Esophagus squamous epithelium (tissue), 5 donors: Measurements from ENCODE around the gene AAGAB. TPM values are rescaled to one million over a fixed set of nuclear protein-coding genes. Genes with fewer than 3 reads are reported as not detected.
A peak's percentile ranks its signal among the peaks of the same experiment; 100 is the strongest.

Experiments used
- DNase-seq: peaks from one replicate; lab custom pipeline; 2025; lab: John Stamatoyannopoulos, UW
- H3K27ac ChIP-seq, 4 donors: fragments of 200-600 bp; sonication (generic); one replicate each; pipeline ENCODE4 v1.5.1; 2016 to 2019; ENCODE audit warnings: mild to moderate bottlenecking in 1 of 4
- H3K27me3 ChIP-seq, 4 donors: fragments of 200-600 bp; sonication (generic); 1 replicate in 3 of 4; 2 replicates in 1 of 4; pipeline versions ENCODE4 v1.5.1 to v1.6.0; 2017 to 2021; ENCODE audit warnings: antibody characterized with exemption in 1 of 4
- H3K36me3 ChIP-seq, 3 donors: fragments of 200-600 bp; sonication (generic); one replicate each; pipeline ENCODE4 v1.5.1; 2016 to 2019
- H3K4me1 ChIP-seq, 3 donors: fragments of 200-600 bp; sonication (generic); one replicate each; pipeline ENCODE4 v1.5.1; 2017 to 2019
- H3K4me3 ChIP-seq, 4 donors: fragments of 200-600 bp; sonication (generic); 1 replicate in 3 of 4; 2 replicates in 1 of 4; pipeline ENCODE4 v1.5.1; 2016 to 2019; ENCODE audit warnings: mild to moderate bottlenecking in 2 of 4, moderate library complexity in 1 of 4
- H3K9me3 ChIP-seq, 3 donors: fragments of 200-600 bp; sonication (generic); one replicate each; pipeline ENCODE4 v1.5.1; 2016 to 2019
- POLR2A ChIP-seq, 4 donors: fragments of 450-650 bp; IDR thresholded peaks; one replicate each; pipeline ENCODE4 v1.6.1; 2017; ENCODE audit warnings: antibody characterized with exemption in 4 of 4, mild to moderate bottlenecking in 4 of 4, moderate library complexity in 3 of 4
- WGBS, 2 donors: methylation state at CpG; one replicate each; pipeline ENCODE4 v1.1.5; 2018; 5-methylcytosine and 5-hydroxymethylcytosine counted together
- intact Hi-C: fragments of 100-400 bp; cut with DNase I; formaldehyde crosslinking; loops from one replicate; pipeline ENCODE4 v1.15.0; 2022
- total RNA-seq, 4 donors: library from RNA; depleted of rRNA; stranded (reverse); fragments of >200 nt; gene quantifications; one replicate each; pipeline ENCODE4 v1.1.0, GENCODE V29; 2016
- TF ChIP-seq, protein P1 (sequence below), 6 experiments: fragments of 450-650 bp in 4 of 6; fragments of 200-600 bp in 2 of 6; sonication (generic) in 2 of 6; IDR thresholded peaks; one replicate each; pipeline ENCODE4 v1.5.1; 2016 to 2019; ENCODE audit warnings: antibody characterized with exemption in 6 of 6, mild to moderate bottlenecking in 4 of 6, moderate library complexity in 4 of 6
- donor health status: DM: yes; HTN: yes; CAD: no.

Gene AAGAB, protein sequence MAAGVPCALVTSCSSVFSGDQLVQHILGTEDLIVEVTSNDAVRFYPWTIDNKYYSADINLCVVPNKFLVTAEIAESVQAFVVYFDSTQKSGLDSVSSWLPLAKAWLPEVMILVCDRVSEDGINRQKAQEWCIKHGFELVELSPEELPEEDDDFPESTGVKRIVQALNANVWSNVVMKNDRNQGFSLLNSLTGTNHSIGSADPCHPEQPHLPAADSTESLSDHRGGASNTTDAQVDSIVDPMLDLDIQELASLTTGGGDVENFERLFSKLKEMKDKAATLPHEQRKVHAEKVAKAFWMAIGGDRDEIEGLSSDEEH
- total RNA-seq, result 10 to 100 TPM; 16.7 to 35.6 (median 31.4) TPM

DNA sequence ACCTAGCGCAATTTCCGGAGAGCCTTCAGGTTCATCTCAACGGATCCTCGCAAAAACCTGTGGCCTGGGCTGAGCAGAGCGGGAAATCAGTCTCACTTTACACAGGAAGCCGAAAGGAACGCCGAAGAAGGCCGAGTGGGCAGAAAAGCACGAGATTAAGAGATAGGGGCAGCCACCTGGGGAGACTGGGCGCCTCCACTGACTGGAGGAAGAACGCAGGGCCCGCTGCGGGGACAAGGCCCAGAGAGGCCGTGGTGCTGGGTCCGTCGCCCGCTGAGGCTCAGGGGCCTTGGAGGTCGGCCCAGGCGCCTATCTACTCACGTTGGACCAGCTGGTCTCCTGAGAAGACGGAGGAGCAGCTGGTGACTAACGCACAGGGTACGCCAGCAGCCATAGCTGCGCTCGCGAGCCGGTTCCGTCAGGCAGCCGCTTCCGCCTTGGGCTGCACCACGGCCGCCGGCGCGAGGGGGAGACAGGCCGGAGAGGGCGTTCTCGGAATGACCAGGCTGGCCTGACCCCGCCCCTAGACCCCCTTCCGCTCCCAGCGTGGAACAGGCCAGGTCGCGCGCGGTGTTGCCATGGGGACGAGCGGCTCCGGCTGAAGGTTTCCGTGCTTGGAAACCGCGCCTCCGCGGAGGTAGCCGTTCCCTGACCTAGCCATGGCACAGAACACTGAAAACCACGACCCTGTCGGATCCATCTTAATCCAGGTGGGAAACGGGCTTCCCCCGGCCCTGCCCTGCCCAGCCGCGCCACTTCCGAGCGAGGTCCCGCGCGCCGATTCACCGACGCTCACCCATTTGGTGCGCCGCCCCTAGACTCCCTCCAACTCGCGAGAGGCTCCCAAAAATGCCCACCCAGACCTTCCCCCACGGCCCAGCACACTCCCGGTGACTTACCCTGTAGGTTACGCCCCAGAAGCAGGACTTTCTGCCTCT is at the start of gene AAGAB, which contains the start of gene IQCH:
AAGAB (minus strand) TSS at position 424 of the 938 bp plus-strand sequence; CDS start at position 394, 30 bp downstream.
IQCH (plus strand) TSS at position 549 of the 938 bp plus-strand sequence; CDS start at position 660, 111 bp downstream.
- Histone ChIP-seq H3K9me3 (no peaks in the 10 kb centered on the region), H3K27ac (peak within 1 kb of the TSS; percentile 88 to 91 (median 90)), H3K4me1 (peaks cover 12 to 30% (median 13%) of the 10 kb centered on the region in 3 donors), H3K4me3 (peak within 1 kb of the TSS; percentile 58 to 89 (median 74)), H3K36me3 (no peaks in the 10 kb centered on the region), H3K27me3 (no peaks in the 10 kb centered on the region)
- intact Hi-C loops, result no loop called here
- 0% methylated on average over 15 to 30 of the region's 76 CpGs for WGBS, 2 donors
- TF ChIP-seq POLR2A (IDR thresholded peaks at IDR 0.05), result peak in 3 of 4 donors; percentile 13 to 78 (median 51)
- TF ChIP-seq, protein P1, sequence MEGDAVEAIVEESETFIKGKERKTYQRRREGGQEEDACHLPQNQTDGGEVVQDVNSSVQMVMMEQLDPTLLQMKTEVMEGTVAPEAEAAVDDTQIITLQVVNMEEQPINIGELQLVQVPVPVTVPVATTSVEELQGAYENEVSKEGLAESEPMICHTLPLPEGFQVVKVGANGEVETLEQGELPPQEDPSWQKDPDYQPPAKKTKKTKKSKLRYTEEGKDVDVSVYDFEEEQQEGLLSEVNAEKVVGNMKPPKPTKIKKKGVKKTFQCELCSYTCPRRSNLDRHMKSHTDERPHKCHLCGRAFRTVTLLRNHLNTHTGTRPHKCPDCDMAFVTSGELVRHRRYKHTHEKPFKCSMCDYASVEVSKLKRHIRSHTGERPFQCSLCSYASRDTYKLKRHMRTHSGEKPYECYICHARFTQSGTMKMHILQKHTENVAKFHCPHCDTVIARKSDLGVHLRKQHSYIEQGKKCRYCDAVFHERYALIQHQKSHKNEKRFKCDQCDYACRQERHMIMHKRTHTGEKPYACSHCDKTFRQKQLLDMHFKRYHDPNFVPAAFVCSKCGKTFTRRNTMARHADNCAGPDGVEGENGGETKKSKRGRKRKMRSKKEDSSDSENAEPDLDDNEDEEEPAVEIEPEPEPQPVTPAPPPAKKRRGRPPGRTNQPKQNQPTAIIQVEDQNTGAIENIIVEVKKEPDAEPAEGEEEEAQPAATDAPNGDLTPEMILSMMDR (IDR thresholded peaks at IDR 0.05), result peak in 3 of 6 experiments; percentile 4 to 29 (median 12)
- peak; percentile 81 for DNase-seq

DNA sequence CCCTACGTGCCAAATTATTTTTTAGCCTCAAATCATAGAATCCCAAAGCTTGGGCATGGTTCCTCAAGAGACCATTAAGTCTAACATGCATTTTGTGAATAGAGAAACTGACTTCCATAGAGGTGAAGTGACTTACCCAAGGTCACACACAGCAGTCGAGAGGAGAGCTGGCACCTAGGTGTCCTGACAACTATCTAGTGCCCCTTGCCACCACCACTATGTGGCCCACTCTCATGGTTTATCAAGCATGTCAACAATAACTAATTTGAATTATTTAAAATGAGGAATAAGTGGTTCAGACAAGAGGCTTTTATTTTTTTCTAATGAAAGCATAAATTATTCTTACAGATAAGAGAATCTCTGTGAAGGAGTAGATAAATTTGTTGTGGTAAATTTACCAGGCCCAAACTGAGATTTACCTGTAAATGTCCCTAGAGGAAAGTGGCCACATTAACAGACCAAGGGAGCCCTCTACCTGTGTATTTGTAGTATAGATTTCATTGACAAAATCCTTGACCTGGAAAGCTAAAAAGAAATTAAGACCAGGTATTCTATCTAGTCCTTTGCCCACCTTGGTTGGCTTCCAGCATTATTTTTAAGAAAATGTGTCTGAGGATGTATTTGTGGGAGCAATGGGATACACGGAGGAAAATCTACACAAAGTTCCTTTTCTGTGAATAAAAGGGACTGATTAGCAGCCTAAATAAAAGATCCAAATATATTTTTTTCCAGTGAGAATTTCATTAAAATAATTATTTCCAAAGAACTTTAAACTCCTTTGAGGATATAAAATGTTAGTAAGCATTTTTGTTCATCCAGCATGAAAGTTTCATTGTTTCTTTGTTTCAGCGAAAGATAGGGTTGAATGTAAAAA is 49.3 kb upstream of the AAGAB start:
- no peak overlapping the region for H3K4me3 ChIP-seq
- DNase-seq, result no peak
- H3K4me1 ChIP-seq, result peaks cover 0 to 19% (median 0%) of the 10 kb centered on the region in 3 donors
- WGBS, 2 donors, result 58 to 73% methylated on average over 4 of the region's 4 CpGs
- no peaks in the 10 kb centered on the region for H3K27me3 ChIP-seq
- H3K27ac ChIP-seq, result no peak overlapping the region
- TF ChIP-seq, protein P1 (IDR thresholded peaks at IDR 0.05), result peak in 5 of 6 experiments; percentile 38 to 69 (median 54)
- TF ChIP-seq POLR2A (IDR thresholded peaks at IDR 0.05), result no peak
- intact Hi-C loops, result no loop called here
- no peaks in the 10 kb centered on the region for H3K36me3 ChIP-seq
- H3K9me3 ChIP-seq, result no peaks in the 10 kb centered on the region

DNA sequence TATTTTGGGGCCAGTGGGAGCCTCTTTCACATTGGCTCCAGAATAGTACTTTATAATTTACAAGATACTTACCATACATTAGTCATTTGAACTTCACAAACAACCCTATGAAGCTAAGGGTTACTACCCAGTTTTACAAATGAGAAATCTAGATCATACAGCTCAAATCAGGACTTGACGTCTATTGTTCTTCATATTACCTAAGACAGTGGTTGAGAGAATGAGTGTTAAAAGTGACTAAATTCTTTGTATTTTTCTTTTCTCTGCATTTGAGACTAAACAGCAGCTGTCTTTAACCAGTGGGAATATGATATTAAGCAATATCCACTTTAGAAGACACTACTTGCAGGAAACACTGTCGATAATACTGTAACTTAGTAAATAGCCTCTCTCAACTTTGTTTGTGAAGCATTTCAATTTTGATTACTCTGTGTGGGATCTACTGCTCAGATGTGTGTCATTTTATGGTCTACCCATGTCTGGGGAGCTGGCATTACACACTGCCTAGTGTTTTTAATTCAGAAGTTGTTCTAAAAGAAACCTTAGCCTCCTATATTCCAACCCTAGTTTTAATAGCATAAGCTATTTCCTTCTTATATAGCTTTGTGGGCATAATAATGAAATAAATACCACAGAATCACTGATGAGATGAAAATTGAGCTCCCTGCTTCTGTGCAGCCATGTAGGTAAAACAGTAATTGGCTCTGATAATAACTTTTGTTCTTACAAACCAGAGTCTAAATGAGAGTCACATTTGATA is 46.0 kb upstream of the AAGAB start:
- TF ChIP-seq POLR2A (IDR thresholded peaks at IDR 0.05), result no peak
- TF ChIP-seq, protein P1 (IDR thresholded peaks at IDR 0.05), result no peak
- intact Hi-C loops, result no loop called here
- no peak for DNase-seq
- H3K27me3 ChIP-seq, result no peaks in the 10 kb centered on the region
- peaks cover 0 to 2% (median 0%) of the 10 kb centered on the region in 3 donors for H3K4me1 ChIP-seq
- 71 to 81% methylated on average over 2 of the region's 2 CpGs for WGBS, 2 donors
- H3K4me3 ChIP-seq, result no peak overlapping the region
- H3K27ac ChIP-seq, result no peak overlapping the region
- no peaks in the 10 kb centered on the region for H3K36me3 ChIP-seq
- no peaks in the 10 kb centered on the region for H3K9me3 ChIP-seq

DNA sequence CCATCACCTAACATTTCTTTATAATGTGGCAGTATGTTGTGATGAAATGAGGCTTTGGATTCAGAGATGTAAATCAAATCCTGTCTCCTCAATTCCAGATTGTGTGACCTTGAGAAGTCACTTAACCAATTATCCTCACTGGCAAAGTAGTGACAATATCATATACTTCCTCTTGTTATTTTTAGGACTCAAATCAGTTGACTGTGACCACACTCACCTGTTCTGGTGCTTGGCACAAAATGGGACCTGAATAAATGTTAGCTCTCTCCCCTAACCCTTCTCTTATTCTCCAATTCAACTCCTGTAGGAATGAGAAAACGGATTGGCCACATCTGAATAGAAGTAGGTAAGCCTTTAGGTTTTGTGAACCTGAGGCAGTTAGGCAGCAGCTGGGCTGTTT is 42.2 kb upstream of the AAGAB start:
- no peaks in the 10 kb centered on the region for H3K4me1 ChIP-seq
- no peak for DNase-seq
- no peaks in the 10 kb centered on the region for H3K27me3 ChIP-seq
- H3K9me3 ChIP-seq, result no peaks in the 10 kb centered on the region
- intact Hi-C loops, result no loop called here
- no peak overlapping the region for H3K4me3 ChIP-seq
- 86 to 92% methylated on average over 1 of the region's 1 CpG for WGBS, 2 donors
- TF ChIP-seq, protein P1 (IDR thresholded peaks at IDR 0.05), result no peak
- TF ChIP-seq POLR2A (IDR thresholded peaks at IDR 0.05), result no peak
- H3K27ac ChIP-seq, result no peak overlapping the region
- H3K36me3 ChIP-seq, result no peaks in the 10 kb centered on the region
